ENCODE results near the gene CTBP2.

CTBP2 gene

GRCh38 chr10:125024497-125025234, 135.7 kb downstream of the CTBP2 start:
- no peak for DNase-seq (ENCODE audit: low read depth in 2 of 2)

GRCh38 chr10:125023862-125024496, 136.4 kb downstream of the CTBP2 start:
- no peak for DNase-seq (ENCODE audit: low read depth in 2 of 2)

GRCh38 chr10:125023255-125023654, 137.1 kb downstream of the CTBP2 start:
- DNase-seq (ENCODE audit: low read depth in 2 of 2) = no peak

- DNase-seq (ENCODE audit: low read depth in 2 of 2) = no peak
Measured at GRCh38 chr10:125022671-125023070, 137.7 kb downstream of the CTBP2 start.

- no peak for DNase-seq (ENCODE audit: low read depth in 2 of 2)
Measured at GRCh38 chr10:125021686-125022344, 138.5 kb downstream of the CTBP2 start.

- DNase-seq (ENCODE audit: low read depth in 2 of 2) = no peak
Measured at GRCh38 chr10:125020871-125021270, 139.5 kb downstream of the CTBP2 start.

GRCh38 chr10:125020386-125020785, 140.0 kb downstream of the CTBP2 start:
- DNase-seq (ENCODE audit: low read depth in 2 of 2) = no peak

- no peak for DNase-seq (ENCODE audit: low read depth in 2 of 2)
Measured at GRCh38 chr10:125018576-125019143, 141.7 kb downstream of the CTBP2 start.

- DNase-seq (ENCODE audit: low read depth in 2 of 2) = no peak
Measured at GRCh38 chr10:125017547-125018298, 142.6 kb downstream of the CTBP2 start.

- no peak for DNase-seq (ENCODE audit: low read depth in 2 of 2)
Measured at GRCh38 chr10:125016611-125017202, 143.7 kb downstream of the CTBP2 start.

GRCh38 chr10:125016123-125016522, 144.2 kb downstream of the CTBP2 start:
- no peak for DNase-seq (ENCODE audit: low read depth in 2 of 2)

GRCh38 chr10:125015356-125015944, 144.9 kb downstream of the CTBP2 start:
- no peak for DNase-seq (ENCODE audit: low read depth in 2 of 2)

- no peak for DNase-seq (ENCODE audit: low read depth in 2 of 2)
Measured at GRCh38 chr10:125014836-125015355, 145.5 kb downstream of the CTBP2 start.

GRCh38 chr10:125014086-125014830, 146.1 kb downstream of the CTBP2 start:
- no peak for DNase-seq (ENCODE audit: low read depth in 2 of 2)

GRCh38 chr10:125013529-125013872, 146.9 kb downstream of the CTBP2 start:
- DNase-seq (ENCODE audit: low read depth in 2 of 2) = no peak

- no peak for DNase-seq (ENCODE audit: low read depth in 2 of 2)
Measured at GRCh38 chr10:125012851-125013528, 147.4 kb downstream of the CTBP2 start.

GRCh38 chr10:125011926-125012705, 148.2 kb downstream of the CTBP2 start:
- DNase-seq (ENCODE audit: low read depth in 2 of 2) = no peak

GRCh38 chr10:125011171-125011925, 149.0 kb downstream of the CTBP2 start:
- DNase-seq (ENCODE audit: low read depth in 2 of 2) = no peak

Data from fibroblast of skin of left quadriceps (primary cell).